Activated CD4-positive, alpha-beta T cell treated with anti-CD3 and anti-CD28 coated beads, Interleukin-2, Interleukin-6, amounts not matched to agents 100 ng/mL and 50 ng/mL, durations not matched to agents 16 hours and 8 hours (primary cell): ENCODE results near the gene NBDY.
"Not testable (repeated sequence)": the region's sequence is repeated elsewhere in the genome, so short reads cannot be mapped to it uniquely, and the experiment has no call there.

Experiments
- DNase-seq: peaks from one replicate; pipeline ENCODE4 v3.0.0-alpha.2; 2020

The NBDY gene

GRCh38 chrX:56803850-56804681 lies 75.0 kb downstream of the NBDY start:
- DNase-seq = no peak

- DNase-seq = no peak
Observed at GRCh38 chrX:56804867-56805266, 75.8 kb downstream of the NBDY start.

GRCh38 chrX:56805399-56805798 lies 76.4 kb downstream of the NBDY start:
- DNase-seq = no peak

- DNase-seq = not testable (repeated sequence)
Observed at GRCh38 chrX:56806176-56806575, 77.1 kb downstream of the NBDY start.

- DNase-seq = no peak
Observed at GRCh38 chrX:56811599-56811998, 82.6 kb downstream of the NBDY start.

- peak; percentile 66 for DNase-seq
Observed at GRCh38 chrX:56812515-56813105, 83.6 kb downstream of the NBDY start.

GRCh38 chrX:56813318-56813837 lies 84.3 kb downstream of the NBDY start:
- peak; percentile 69 for DNase-seq

- DNase-seq = no peak
Observed at GRCh38 chrX:56817179-56817578, 88.1 kb downstream of the NBDY start.

GRCh38 chrX:56826020-56826419 lies 97.0 kb downstream of the NBDY start:
- no peak for DNase-seq

GRCh38 chrX:56833626-56834025 lies 104.6 kb downstream of the NBDY start:
- no peak for DNase-seq

GRCh38 chrX:56853436-56853835 lies 124.4 kb downstream of the NBDY start:
- DNase-seq = no peak

GRCh38 chrX:56857042-56857441 lies 128.0 kb downstream of the NBDY start:
- DNase-seq = no peak

GRCh38 chrX:56860888-56861287 lies 131.8 kb downstream of the NBDY start:
- no peak for DNase-seq
